ENCODE measurements around the gene RNPEP.
"Not testable (repeated sequence)": the region's sequence is repeated elsewhere in the genome, so short reads cannot be mapped to it uniquely, and the experiment has no call there.

Gene RNPEP

DNA sequence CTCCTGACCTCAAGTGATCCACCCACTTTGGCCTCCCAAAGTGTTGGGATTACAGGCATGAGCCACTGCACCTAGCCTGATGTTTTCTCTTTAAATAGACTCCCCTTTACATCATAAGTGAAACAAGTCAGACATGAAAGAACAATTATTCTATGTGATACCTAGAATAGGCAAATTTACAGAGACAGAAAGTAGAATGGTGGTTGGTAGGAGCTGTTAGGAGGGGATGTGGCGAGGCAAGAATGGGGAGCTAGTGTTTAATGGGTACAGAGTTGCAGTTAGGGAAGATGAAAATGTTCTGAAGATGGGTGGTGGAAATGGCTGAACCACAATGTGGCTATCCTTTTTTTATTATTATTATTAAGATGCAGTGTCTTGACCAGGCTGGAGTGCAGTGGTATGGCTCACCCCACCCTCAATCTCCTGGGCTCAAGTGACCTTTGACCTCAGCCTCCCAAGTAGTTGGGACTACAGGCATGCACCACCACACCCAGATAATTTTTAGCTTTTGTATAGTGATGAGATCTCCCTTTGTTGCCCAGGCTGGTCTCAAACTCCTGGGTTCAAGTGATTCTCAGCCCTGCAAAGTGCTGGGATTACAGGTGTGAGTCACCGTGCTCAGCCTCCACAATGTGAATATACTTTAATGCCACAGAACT, 56.4 kb downstream of the RNPEP start:
- DNase-seq = no peak

DNA sequence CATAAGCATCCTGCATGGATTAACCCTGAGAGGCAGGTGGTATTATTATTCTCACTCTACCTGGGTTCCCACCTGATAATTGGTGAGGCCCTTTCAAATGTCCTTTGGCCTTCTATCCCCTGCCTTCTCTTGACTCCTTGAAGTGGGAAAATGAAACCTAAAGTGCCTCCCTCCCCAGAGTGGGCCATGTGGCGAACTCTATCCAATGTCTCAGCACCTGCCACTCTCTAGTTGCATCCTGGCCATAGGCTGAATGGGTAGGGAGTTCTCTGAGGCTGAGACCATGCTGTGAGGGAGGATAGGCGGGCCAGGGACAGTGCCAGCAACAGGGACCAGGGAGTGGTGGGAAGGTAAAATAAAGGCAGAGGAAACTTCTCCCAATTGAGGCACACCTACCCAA, 63.3 kb downstream of the RNPEP start:
- no peak for DNase-seq

- no peak for DNase-seq
Observed at GRCh38 chr1:202046227-202046626, 63.8 kb downstream of the RNPEP start.

DNA sequence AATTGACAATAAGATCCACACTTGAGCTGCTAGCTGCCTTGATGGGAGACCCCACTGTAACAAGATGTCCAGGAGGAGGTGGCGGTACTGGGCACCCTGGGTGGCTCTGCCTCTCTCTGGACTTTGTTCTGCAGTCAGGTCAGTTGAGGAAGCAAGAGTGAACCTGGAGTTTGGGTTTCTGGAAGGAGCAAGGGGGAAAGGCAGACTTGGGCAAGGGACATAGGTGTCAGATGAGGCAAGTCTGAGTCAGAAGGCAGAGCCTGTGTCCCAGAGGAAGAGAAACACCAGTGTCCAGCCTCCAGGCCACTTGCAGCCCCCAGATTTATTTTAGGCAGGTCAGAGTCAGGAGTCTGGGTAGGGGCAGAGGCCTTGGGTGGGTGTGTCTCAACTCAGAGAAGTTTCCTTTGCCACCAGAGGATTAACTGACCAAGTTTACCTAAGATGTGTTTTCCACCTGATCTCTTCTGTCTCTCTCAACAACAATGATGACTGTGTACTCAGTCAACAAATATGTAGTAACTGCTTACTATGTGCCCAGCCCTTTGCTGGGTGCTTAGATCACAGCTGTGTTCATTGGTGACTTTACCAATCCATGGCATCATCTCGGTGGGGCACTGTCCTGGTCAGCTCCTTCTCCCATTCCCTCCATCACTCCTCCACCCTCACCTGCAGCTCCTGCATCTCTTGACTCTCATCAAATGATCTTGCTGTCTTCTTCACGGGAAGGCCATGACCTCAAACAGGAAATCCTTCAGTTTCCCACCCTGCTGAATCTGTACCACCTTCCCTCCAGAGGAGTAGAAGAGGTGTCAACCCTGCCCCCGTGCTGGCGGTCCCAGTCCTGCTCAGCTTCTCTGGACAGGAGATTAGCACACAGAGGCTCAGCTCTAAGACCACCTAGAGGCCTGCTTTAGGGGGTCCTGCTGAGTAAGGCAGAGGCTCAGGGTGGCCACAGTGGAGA, 64.6 kb downstream of the RNPEP start:
- DNase-seq = no peak

- no peak for DNase-seq
Observed at GRCh38 chr1:202047977-202048376, 65.5 kb downstream of the RNPEP start.

DNA sequence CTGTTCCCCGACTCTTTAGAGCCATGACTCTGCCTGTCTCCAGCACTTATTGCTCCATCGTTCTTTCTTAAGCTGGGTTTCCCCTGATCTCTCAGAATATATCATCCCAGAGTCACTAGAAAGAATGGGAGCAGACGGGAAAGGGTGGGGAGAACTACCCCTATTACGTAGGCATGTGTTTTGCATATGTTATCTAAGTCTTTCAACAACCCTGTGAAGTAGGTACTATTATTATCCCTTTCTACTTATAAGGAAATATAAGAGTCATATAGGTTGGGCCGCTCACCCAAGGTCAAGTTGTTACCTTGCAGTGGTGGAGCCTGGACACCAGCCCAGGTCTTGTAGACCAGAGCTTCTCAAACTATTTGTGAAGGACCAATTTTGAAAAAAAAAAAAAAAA, 66.7 kb downstream of the RNPEP start:
- no peak for DNase-seq

- DNase-seq = no peak
Observed at GRCh38 chr1:202054094-202054493, 71.6 kb downstream of the RNPEP start.

GRCh38 chr1:202054673-202055072, 72.2 kb downstream of the RNPEP start:
- not testable (repeated sequence) for DNase-seq
